B cell (primary cell): Measurements from ENCODE around the gene SLC25A13. TPM values are rescaled to one million over a fixed set of nuclear protein-coding genes. Genes with fewer than 3 reads are reported as not detected.

Experiments
- ATAC-seq: fragments of 200-7000 bp; cut with Tn5 transposase; one replicate; pipeline ENCODE4 v1.10.0; 2021; ENCODE audit warnings: low read depth, mild to moderate bottlenecking, moderate number of reproducible peaks, moderate library complexity
- CTCF ChIA-PET: fragments of 350-600 bp; sonication (Branson Sonifier 250); formaldehyde crosslinking; loops from one replicate; lab custom pipeline; 2021; ENCODE audit warnings: antibody characterized with exemption, inconsistent platforms; lab: Charles Lee
- POLR2A ChIA-PET: fragments of 350-600 bp; sonication (Branson Sonifier 250); formaldehyde crosslinking; loops from one replicate; lab custom pipeline; 2021; ENCODE audit warnings: antibody characterized with exemption; lab: Charles Lee
- DNase-seq: peaks from one replicate; pipeline ENCODE4 v3.0.0; 2013
- H2AFZ ChIP-seq: 2 replicates; pipeline ENCODE4 v1.6.1; 2012; ENCODE audit warnings: mild to moderate bottlenecking, low read depth, low read length; ENCODE audit not compliant: insufficient read depth, poor library complexity, severe bottlenecking
- H3K27ac ChIP-seq, 2 donors: 1 replicate in 1 of 2; 2 replicates in 1 of 2; pipeline ENCODE4 v1.5.1; 2012 to 2013; ENCODE audit warnings: low read length in 2 of 2, mild to moderate bottlenecking in 2 of 2, moderate library complexity in 1 of 2
- H3K27me3 ChIP-seq, 4 experiments: fragments of 200-600 bp in 1 of 4; sonication (generic) in 1 of 4; replicated peaks in 1 of 4; 1 replicate in 2 of 4; 2 replicates in 2 of 4; pipeline versions ENCODE4 v1.6.1 to v1.7.0; 2013 to 2016; ENCODE audit warnings: low read length in 3 of 4, mild to moderate bottlenecking in 2 of 4, mixed read lengths in 1 of 4, moderate library complexity in 1 of 4; ENCODE audit not compliant: insufficient read depth in 4 of 4, control insufficient read depth in 3 of 4; ENCODE audit errors: control extremely low read depth in 1 of 4
- H3K36me3 ChIP-seq, 2 experiments: replicated peaks in 1 of 2; 1 replicate in 1 of 2; 2 replicates in 1 of 2; pipeline versions ENCODE4 v1.6.1 to v1.7.1; 2013; ENCODE audit warnings: low read length in 1 of 2; ENCODE audit not compliant: insufficient read depth in 2 of 2, control insufficient read depth in 1 of 2; ENCODE audit errors: control extremely low read depth in 1 of 2, extremely low read depth in 1 of 2
- H3K4me1 ChIP-seq, 2 donors: fragments of 200-600 bp in 1 of 2; sonication (generic) in 1 of 2; 1 replicate in 1 of 2; 2 replicates in 1 of 2; pipeline versions ENCODE4 v1.5.1 to v1.6.1; 2013 to 2017; ENCODE audit warnings: low read length in 2 of 2; ENCODE audit not compliant: control insufficient read depth in 2 of 2, insufficient read depth in 2 of 2
- H3K4me2 ChIP-seq: replicated peaks from 2 replicates; pipeline ENCODE3; 2012; ENCODE audit warnings: mild to moderate bottlenecking, low read depth, low read length; ENCODE audit not compliant: poor library complexity, severe bottlenecking
- H3K4me3 ChIP-seq, 5 experiments: fragments of 200-600 bp in 1 of 5; sonication (generic) in 1 of 5; 1 replicate in 3 of 5; 2 replicates in 2 of 5; pipeline versions ENCODE4 v1.5.1 to v1.7.0; 2011 to 2016; ENCODE audit warnings: low read length in 4 of 5, mild to moderate bottlenecking in 4 of 5, low read depth in 2 of 5, control low read depth in 1 of 5, moderate library complexity in 1 of 5; ENCODE audit not compliant: insufficient read depth in 1 of 5; ENCODE audit errors: control extremely low read depth in 1 of 5, extremely low read depth in 1 of 5
- H3K79me2 ChIP-seq: fragments of 200-600 bp; sonication (generic); one replicate; pipeline ENCODE4 v1.6.0; 2016; ENCODE audit warnings: low read length; ENCODE audit not compliant: control insufficient read depth, insufficient read depth
- H3K9ac ChIP-seq: fragments of 200-600 bp; sonication (generic); 2 replicates; pipeline ENCODE4 v1.6.1; 2017; ENCODE audit warnings: mild to moderate bottlenecking, low read length, moderate library complexity
- H3K9me3 ChIP-seq, 3 donors: one replicate each; pipeline versions ENCODE4 v1.6.1 to v1.7.1; 2013; ENCODE audit warnings: low read length in 2 of 3; ENCODE audit not compliant: control insufficient read depth in 2 of 3, insufficient read depth in 1 of 3; ENCODE audit errors: control extremely low read depth in 1 of 3
- H4K20me1 ChIP-seq: 2 replicates; pipeline ENCODE4 v1.6.0; 2012; ENCODE audit warnings: mild to moderate bottlenecking, low read length; ENCODE audit not compliant: insufficient read depth, control insufficient read depth, poor library complexity, severe bottlenecking
- H3K27ac Mint-ChIP-seq: one replicate; pipeline ENCODE4 v1.8.0; 2021; ENCODE audit warnings: mixed read lengths
- H3K27me3 Mint-ChIP-seq: one replicate; pipeline ENCODE4 v1.8.0; 2021; ENCODE audit warnings: mixed read lengths
- H3K4me1 Mint-ChIP-seq: one replicate; pipeline ENCODE4 v1.8.0; 2021; ENCODE audit warnings: mixed read lengths
- H3K4me3 Mint-ChIP-seq: one replicate; pipeline ENCODE4 v1.8.0; 2021; ENCODE audit warnings: mixed read lengths
- H3K9me3 Mint-ChIP-seq: one replicate; pipeline ENCODE4 v1.8.0; 2022; ENCODE audit warnings: mixed read lengths; ENCODE audit not compliant: insufficient read depth
- EZH2 ChIP-seq: IDR thresholded peaks from 2 replicates; pipeline ENCODE4 v1.6.1; 2012; ENCODE audit warnings: borderline replicate concordance, low read depth, mild to moderate bottlenecking, moderate library complexity, low read length; ENCODE audit not compliant: insufficient read depth, poor library complexity, severe bottlenecking
- WGBS: methylation state at CpG from one replicate; pipeline ENCODE4 v1.1.5; 2013; ENCODE audit warnings: missing lambda C conversion rate; ENCODE audit not compliant: insufficient coverage; 5-methylcytosine and 5-hydroxymethylcytosine counted together
- intact Hi-C: fragments of 100-400 bp; cut with micrococcal nuclease; formaldehyde crosslinking; loops from one replicate; pipeline ENCODE4 v1.10.0; 2022
- polyA plus RNA-seq: library from polyadenylated mRNA; depleted of rRNA; stranded (reverse); fragments of >200 nt; gene quantifications from 2 replicates; pipeline ENCODE4 v1.2.3, GENCODE V29; 2012
- total RNA-seq, 2 donors: library from RNA; stranded (reverse); fragments of 120-200 nt in 1 of 2; gene quantifications; 1 replicate in 1 of 2; 2 replicates in 1 of 2; pipeline versions ENCODE4 v1.2.3 to v1.2.4, GENCODE V29; 2013 to 2022
- TF ChIP-seq, protein P1 (sequence below): fragments of 200-600 bp; IDR thresholded peaks from one replicate; pipeline ENCODE4 v1.8.0; 2022; ENCODE audit warnings: antibody characterized with exemption, mild to moderate bottlenecking

Gene SLC25A13
- total and polyA plus RNA-seq, 2 donors (not counting 1 experiment from before 2014, with no cell fraction given), result 12.5 to 30.9 TPM

DNA sequence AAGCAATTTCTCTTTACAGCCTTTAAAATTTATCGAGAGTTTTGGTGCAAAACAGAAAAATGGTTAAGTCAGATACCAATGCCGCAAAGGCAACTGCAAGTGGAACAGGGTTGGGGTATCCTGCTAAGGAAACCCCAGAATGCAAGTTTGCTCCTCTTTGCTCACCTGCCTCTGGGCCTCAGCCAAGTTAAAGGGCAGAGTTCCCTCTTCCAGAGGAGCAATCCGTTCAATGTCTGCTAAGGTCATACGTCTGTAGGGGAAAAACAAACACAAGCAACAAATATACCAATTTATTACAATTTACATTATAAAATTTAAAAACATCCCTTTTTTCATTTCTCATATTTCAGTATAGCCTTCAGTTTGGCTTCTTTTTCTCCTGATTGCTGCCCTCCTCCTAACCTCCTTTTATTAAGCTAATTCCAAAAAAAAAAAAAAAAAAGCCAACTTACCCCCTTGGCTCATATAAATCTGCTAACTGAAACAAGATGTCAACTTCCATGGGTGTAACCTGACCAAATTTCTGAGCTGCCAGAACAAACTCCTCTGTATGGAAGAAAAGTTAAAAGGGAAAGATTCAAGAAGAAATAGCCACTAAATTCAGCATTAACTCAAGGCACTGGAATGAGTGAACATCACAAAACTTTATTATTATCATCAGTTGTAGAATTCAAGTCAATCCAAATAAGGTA is 132.6 kb downstream of the SLC25A13 start:
- H3K36me3 ChIP-seq, result peaks cover 17 to 34% of the 10 kb centered on the region in 2 experiments
- Mint-ChIP-seq H3K27ac (no peak overlapping the region), H3K9me3 (no peaks in the 10 kb centered on the region), H3K4me3 (no peak overlapping the region), H3K27me3 (no peaks in the 10 kb centered on the region), H3K4me1 (no peaks in the 10 kb centered on the region)
- ATAC-seq (no peak), DNase-seq (no peak)
- POLR2A ChIA-PET, result no interaction called here
- 100% methylated on average over 2 of the region's 4 CpGs for WGBS
- no peak for TF ChIP-seq EZH2
- TF ChIP-seq, protein P1, sequence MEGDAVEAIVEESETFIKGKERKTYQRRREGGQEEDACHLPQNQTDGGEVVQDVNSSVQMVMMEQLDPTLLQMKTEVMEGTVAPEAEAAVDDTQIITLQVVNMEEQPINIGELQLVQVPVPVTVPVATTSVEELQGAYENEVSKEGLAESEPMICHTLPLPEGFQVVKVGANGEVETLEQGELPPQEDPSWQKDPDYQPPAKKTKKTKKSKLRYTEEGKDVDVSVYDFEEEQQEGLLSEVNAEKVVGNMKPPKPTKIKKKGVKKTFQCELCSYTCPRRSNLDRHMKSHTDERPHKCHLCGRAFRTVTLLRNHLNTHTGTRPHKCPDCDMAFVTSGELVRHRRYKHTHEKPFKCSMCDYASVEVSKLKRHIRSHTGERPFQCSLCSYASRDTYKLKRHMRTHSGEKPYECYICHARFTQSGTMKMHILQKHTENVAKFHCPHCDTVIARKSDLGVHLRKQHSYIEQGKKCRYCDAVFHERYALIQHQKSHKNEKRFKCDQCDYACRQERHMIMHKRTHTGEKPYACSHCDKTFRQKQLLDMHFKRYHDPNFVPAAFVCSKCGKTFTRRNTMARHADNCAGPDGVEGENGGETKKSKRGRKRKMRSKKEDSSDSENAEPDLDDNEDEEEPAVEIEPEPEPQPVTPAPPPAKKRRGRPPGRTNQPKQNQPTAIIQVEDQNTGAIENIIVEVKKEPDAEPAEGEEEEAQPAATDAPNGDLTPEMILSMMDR, result no peak
- H3K4me2 ChIP-seq, result no peak overlapping the region
- no peaks in the 10 kb centered on the region for H4K20me1 ChIP-seq
- H3K4me1 ChIP-seq, result no peaks in the 10 kb centered on the region
- CTCF ChIA-PET, result no interaction called here
- intact Hi-C loops, result no loop called here
- H2AFZ ChIP-seq, result no peak overlapping the region
- H3K9me3 ChIP-seq, result no peaks in the 10 kb centered on the region
- H3K27ac ChIP-seq, result no peak overlapping the region
- no peaks in the 10 kb centered on the region for H3K27me3 ChIP-seq
- no peaks in the 10 kb centered on the region for H3K79me2 ChIP-seq
- no peak overlapping the region for H3K9ac ChIP-seq
- H3K4me3 ChIP-seq, result no peak overlapping the region

DNA sequence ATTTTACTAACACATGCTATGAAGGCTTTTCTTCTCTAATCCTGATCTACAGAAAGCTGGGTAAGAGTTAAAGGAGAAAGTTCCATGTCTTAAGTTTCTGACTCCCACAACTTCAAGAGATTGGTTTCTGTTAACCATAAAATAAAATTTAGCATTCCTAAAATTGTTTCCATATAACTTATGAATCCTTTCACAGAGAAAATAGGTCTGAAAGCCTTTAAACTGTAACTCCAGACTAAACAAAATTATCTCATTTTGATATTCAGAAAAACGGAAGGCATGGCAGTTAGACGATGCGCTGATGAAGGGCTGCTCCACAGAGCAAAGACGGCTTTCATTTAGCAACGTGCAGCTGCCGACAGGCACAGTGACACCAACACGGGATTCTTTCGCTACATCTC is 133.3 kb downstream of the SLC25A13 start:
- Mint-ChIP-seq H3K9me3 (no peaks in the 10 kb centered on the region), H3K4me3 (no peak overlapping the region), H3K27me3 (no peaks in the 10 kb centered on the region), H3K27ac (no peak overlapping the region), H3K4me1 (no peaks in the 10 kb centered on the region)
- TF ChIP-seq, protein P1, result no peak
- no peak for TF ChIP-seq EZH2
- intact Hi-C loops, result no loop called here
- Histone ChIP-seq H3K4me1 (no peaks in the 10 kb centered on the region), H3K36me3 (peaks cover 20 to 39% of the 10 kb centered on the region in 2 experiments), H3K27me3 (no peaks in the 10 kb centered on the region), H3K79me2 (no peaks in the 10 kb centered on the region), H2AFZ (no peak overlapping the region), H3K4me3 (no peak overlapping the region), H3K9ac (no peak overlapping the region), H3K27ac (no peak overlapping the region), H3K9me3 (no peaks in the 10 kb centered on the region), H4K20me1 (no peaks in the 10 kb centered on the region), H3K4me2 (no peak overlapping the region)
- ChIA-PET CTCF (no interaction called here), POLR2A (no interaction called here)
- no peak for ATAC-seq
- DNase-seq, result no peak
- WGBS, result 97% methylated on average over 7 of the region's 8 CpGs
